NCI-H2081 treated with DMSO at 0.1 percent for 48 hours (cell line): ENCODE measurements around the gene HRH1.
"Not testable (repeated sequence)": the region's sequence is repeated elsewhere in the genome, so short reads cannot be mapped to it uniquely, and the experiment has no call there.

Experiments used
- DNase-seq: peaks from one replicate; lab custom pipeline; 2025; lab: John Stamatoyannopoulos, UW

HRH1 gene

GRCh38 chr3:11244121-11244677 lies 89.9 kb downstream of the HRH1 start:
- no peak for DNase-seq

- no peak for DNase-seq
Measured at GRCh38 chr3:11245276-11245675, 91.0 kb downstream of the HRH1 start.

GRCh38 chr3:11245827-11246662 lies 91.8 kb downstream of the HRH1 start:
- no peak for DNase-seq

- no peak for DNase-seq
Measured at GRCh38 chr3:11246663-11246970, 92.3 kb downstream of the HRH1 start.

- DNase-seq = no peak
Measured at GRCh38 chr3:11247362-11247761, 93.1 kb downstream of the HRH1 start.

- no peak for DNase-seq
Measured at GRCh38 chr3:11248596-11248995, 94.3 kb downstream of the HRH1 start.

GRCh38 chr3:11250902-11251806 lies 96.9 kb downstream of the HRH1 start:
- DNase-seq = no peak

- DNase-seq = no peak
Measured at GRCh38 chr3:11251807-11252176, 97.5 kb downstream of the HRH1 start.

GRCh38 chr3:11254876-11255275 lies 100.6 kb downstream of the HRH1 start:
- DNase-seq = no peak

GRCh38 chr3:11255537-11255936 lies 101.2 kb downstream of the HRH1 start:
- DNase-seq = not testable (repeated sequence)

GRCh38 chr3:11258958-11259357 lies 104.7 kb downstream of the HRH1 start:
- no peak for DNase-seq

- DNase-seq = no peak
Measured at GRCh38 chr3:11260460-11260859, 106.2 kb downstream of the HRH1 start.

GRCh38 chr3:11269007-11269406 lies 114.7 kb downstream of the HRH1 start:
- no peak for DNase-seq

- peak; percentile 73 for DNase-seq
Measured at GRCh38 chr3:11271986-11272904, 118.0 kb downstream of the HRH1 start, which contains the start of gene ATG7. Gene ATG7 (plus strand): TSS chr3:11272397. CDS start chr3:11298696, 26,299 bp downstream.

- DNase-seq = no peak
Measured at GRCh38 chr3:11272906-11273574, 118.7 kb downstream of the HRH1 start.

- no peak for DNase-seq
Measured at GRCh38 chr3:11273891-11274291, 119.6 kb downstream of the HRH1 start.

GRCh38 chr3:11274566-11275142 lies 120.4 kb downstream of the HRH1 start:
- DNase-seq = no peak

- no peak for DNase-seq
Measured at GRCh38 chr3:11275926-11276325, 121.6 kb downstream of the HRH1 start.

GRCh38 chr3:11276901-11277300 lies 122.6 kb downstream of the HRH1 start:
- DNase-seq = no peak

GRCh38 chr3:11282250-11283138 lies 128.2 kb downstream of the HRH1 start:
- DNase-seq = no peak
